ENCODE measurements around the gene ASB5. TPM values are rescaled to one million over a fixed set of nuclear protein-coding genes. Genes with fewer than 3 reads are reported as not detected.

Gene ASB5
- total RNA-seq, 2 donors from 2014 or later: 2.8 to 14.6 TPM

DNA sequence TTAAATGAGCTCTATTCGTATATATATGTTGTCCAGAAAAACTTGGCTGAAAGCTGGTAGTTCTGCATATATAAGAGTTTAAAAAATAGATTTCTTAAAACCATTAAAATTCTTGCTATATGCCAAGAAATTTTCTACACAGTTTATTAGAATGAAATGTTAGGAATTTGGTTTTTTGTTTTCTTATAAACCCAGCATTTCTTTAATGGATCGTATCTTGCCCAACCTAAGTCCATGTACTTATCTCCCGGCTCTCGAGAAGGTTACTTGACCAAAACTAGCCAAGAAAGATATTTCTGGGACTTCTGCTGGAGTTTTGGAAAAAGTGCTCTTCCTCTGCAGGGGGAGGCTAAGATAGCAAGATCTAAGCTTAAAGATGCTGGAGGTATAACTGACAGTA, 4.7 kb upstream of the ASB5 start:
- H3K9ac ChIP-seq (ENCODE audit: extremely low read depth, low read length, poor library complexity, severe bottlenecking): no peak overlapping the region
- H3K4me3 Mint-ChIP-seq: no peak overlapping the region
- no peak overlapping the region for H3K27ac ChIP-seq (ENCODE audit: low read depth, low read length)
- H3K27me3 ChIP-seq (ENCODE audit: control insufficient read depth, insufficient read depth, low read length, poor library complexity, severe bottlenecking): no peaks in the 10 kb centered on the region
- H3K27ac Mint-ChIP-seq: no peak overlapping the region
- no peak for DNase-seq
- H3K4me1 Mint-ChIP-seq: peaks cover 10% of the 10 kb centered on the region
- H3K27me3 Mint-ChIP-seq (ENCODE audit: insufficient read depth): no peaks in the 10 kb centered on the region
- no peaks in the 10 kb centered on the region for H3K9me3 Mint-ChIP-seq
- TF ChIP-seq, protein P1, sequence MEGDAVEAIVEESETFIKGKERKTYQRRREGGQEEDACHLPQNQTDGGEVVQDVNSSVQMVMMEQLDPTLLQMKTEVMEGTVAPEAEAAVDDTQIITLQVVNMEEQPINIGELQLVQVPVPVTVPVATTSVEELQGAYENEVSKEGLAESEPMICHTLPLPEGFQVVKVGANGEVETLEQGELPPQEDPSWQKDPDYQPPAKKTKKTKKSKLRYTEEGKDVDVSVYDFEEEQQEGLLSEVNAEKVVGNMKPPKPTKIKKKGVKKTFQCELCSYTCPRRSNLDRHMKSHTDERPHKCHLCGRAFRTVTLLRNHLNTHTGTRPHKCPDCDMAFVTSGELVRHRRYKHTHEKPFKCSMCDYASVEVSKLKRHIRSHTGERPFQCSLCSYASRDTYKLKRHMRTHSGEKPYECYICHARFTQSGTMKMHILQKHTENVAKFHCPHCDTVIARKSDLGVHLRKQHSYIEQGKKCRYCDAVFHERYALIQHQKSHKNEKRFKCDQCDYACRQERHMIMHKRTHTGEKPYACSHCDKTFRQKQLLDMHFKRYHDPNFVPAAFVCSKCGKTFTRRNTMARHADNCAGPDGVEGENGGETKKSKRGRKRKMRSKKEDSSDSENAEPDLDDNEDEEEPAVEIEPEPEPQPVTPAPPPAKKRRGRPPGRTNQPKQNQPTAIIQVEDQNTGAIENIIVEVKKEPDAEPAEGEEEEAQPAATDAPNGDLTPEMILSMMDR (conservative IDR thresholded peaks at IDR 0.05): no peak
- no peak overlapping the region for H3K4me3 ChIP-seq (ENCODE audit: low read length)
- H3K9me3 ChIP-seq (ENCODE audit: control insufficient read depth, low read length): no peaks in the 10 kb centered on the region
- H3K36me3 Mint-ChIP-seq (ENCODE audit: low read depth): peaks cover 5% of the 10 kb centered on the region
- peaks cover 16% of the 10 kb centered on the region for H3K36me3 ChIP-seq (ENCODE audit: control insufficient read depth, insufficient read depth, low read length)
- H3K4me1 ChIP-seq (ENCODE audit: control insufficient read depth, insufficient read depth, low read length): no peaks in the 10 kb centered on the region
- 95% methylated on average over 3 of the region's 4 CpGs; no CpG with 5 or more reads in 1 of the 2 experiments for WGBS, 2 experiments (ENCODE audit: insufficient coverage in 1 of 2, insufficient read length in 1 of 2)

GRCh38 chr4:176272799-176273198, 3.8 kb upstream of the ASB5 start:
- H3K4me3 ChIP-seq (ENCODE audit: low read length): no peak overlapping the region
- no peak overlapping the region for H3K9ac ChIP-seq (ENCODE audit: extremely low read depth, low read length, poor library complexity, severe bottlenecking)
- DNase-seq: no peak
- H3K9me3 ChIP-seq (ENCODE audit: control insufficient read depth, low read length): no peaks in the 10 kb centered on the region
- H3K9me3 Mint-ChIP-seq: no peaks in the 10 kb centered on the region
- H3K36me3 Mint-ChIP-seq (ENCODE audit: low read depth): peaks cover 5% of the 10 kb centered on the region
- TF ChIP-seq, protein P1 (conservative IDR thresholded peaks at IDR 0.05): no peak
- H3K27ac Mint-ChIP-seq: no peak overlapping the region
- no peaks in the 10 kb centered on the region for H3K27me3 ChIP-seq (ENCODE audit: control insufficient read depth, insufficient read depth, low read length, poor library complexity, severe bottlenecking)
- 80% methylated on average over 1 to 3 of the region's 3 CpGs for WGBS, 2 experiments (ENCODE audit: insufficient coverage in 1 of 2, insufficient read length in 1 of 2)
- H3K4me1 ChIP-seq (ENCODE audit: control insufficient read depth, insufficient read depth, low read length): no peaks in the 10 kb centered on the region
- H3K27ac ChIP-seq (ENCODE audit: low read depth, low read length): no peak overlapping the region
- H3K4me1 Mint-ChIP-seq: peaks cover 10% of the 10 kb centered on the region
- peaks cover 15% of the 10 kb centered on the region for H3K36me3 ChIP-seq (ENCODE audit: control insufficient read depth, insufficient read depth, low read length)
- no peaks in the 10 kb centered on the region for H3K27me3 Mint-ChIP-seq (ENCODE audit: insufficient read depth)
- no peak overlapping the region for H3K4me3 Mint-ChIP-seq

- TF ChIP-seq, protein P1 (conservative IDR thresholded peaks at IDR 0.05): no peak
- Mint-ChIP-seq H3K27me3 (ENCODE audit: insufficient read depth) (no peaks in the 10 kb centered on the region), H3K27ac (no peak overlapping the region), H3K4me3 (no peak overlapping the region), H3K36me3 (ENCODE audit: low read depth) (peaks cover 6% of the 10 kb centered on the region), H3K9me3 (no peaks in the 10 kb centered on the region), H3K4me1 (peaks cover 2% of the 10 kb centered on the region)
- no peak for DNase-seq
- no peaks in the 10 kb centered on the region for H3K27me3 ChIP-seq (ENCODE audit: control insufficient read depth, insufficient read depth, low read length, poor library complexity, severe bottlenecking)
- H3K9me3 ChIP-seq (ENCODE audit: control insufficient read depth, low read length): no peaks in the 10 kb centered on the region
- H3K27ac ChIP-seq (ENCODE audit: low read depth, low read length): no peak overlapping the region
- no peak overlapping the region for H3K9ac ChIP-seq (ENCODE audit: extremely low read depth, low read length, poor library complexity, severe bottlenecking)
- no peaks in the 10 kb centered on the region for H3K4me1 ChIP-seq (ENCODE audit: control insufficient read depth, insufficient read depth, low read length)
- H3K4me3 ChIP-seq (ENCODE audit: low read length): no peak overlapping the region
- 94 to 97% methylated on average over 2 to 3 of the region's 3 CpGs for WGBS, 2 experiments (ENCODE audit: insufficient coverage in 1 of 2, insufficient read length in 1 of 2)
- H3K36me3 ChIP-seq (ENCODE audit: control insufficient read depth, insufficient read depth, low read length): peaks cover 9% of the 10 kb centered on the region
Measured at GRCh38 chr4:176271749-176272148, 2.7 kb upstream of the ASB5 start.

Measured in endodermal cell (in vitro differentiated cells).